Spleen (tissue), 7 donors: ENCODE measurements around the gene HSPA12B.

Experiments
- CTCF ChIP-seq, 11 experiments: fragments of 200-600 bp in 7 of 11; fragments of 450-650 bp in 4 of 11; sonication (generic) in 4 of 11; IDR thresholded peaks in 8 of 11; conservative IDR thresholded peaks in 3 of 11; 1 replicate in 7 of 11; 2 replicates in 4 of 11; pipeline versions ENCODE4 v1.4.0 to v1.8.0; 2016 to 2021; ENCODE audit warnings: antibody characterized with exemption in 11 of 11, inconsistent platforms in 4 of 11, mild to moderate bottlenecking in 1 of 11
- POLR2AphosphoS5 ChIP-seq, 3 donors: sonication (generic); formaldehyde crosslinking; IDR thresholded peaks; one replicate each; pipeline ENCODE4 v1.5.1; 2017; ENCODE audit warnings: antibody characterized with exemption in 3 of 3
- donor health status: DM: no; HTN: no; CAD: no; lungs with moderate emphysema.
- donor health status: DM: no; HTN: no; CAD: no.
- donor health status: DM: no; HTN: no; CAD: no.

DNA sequence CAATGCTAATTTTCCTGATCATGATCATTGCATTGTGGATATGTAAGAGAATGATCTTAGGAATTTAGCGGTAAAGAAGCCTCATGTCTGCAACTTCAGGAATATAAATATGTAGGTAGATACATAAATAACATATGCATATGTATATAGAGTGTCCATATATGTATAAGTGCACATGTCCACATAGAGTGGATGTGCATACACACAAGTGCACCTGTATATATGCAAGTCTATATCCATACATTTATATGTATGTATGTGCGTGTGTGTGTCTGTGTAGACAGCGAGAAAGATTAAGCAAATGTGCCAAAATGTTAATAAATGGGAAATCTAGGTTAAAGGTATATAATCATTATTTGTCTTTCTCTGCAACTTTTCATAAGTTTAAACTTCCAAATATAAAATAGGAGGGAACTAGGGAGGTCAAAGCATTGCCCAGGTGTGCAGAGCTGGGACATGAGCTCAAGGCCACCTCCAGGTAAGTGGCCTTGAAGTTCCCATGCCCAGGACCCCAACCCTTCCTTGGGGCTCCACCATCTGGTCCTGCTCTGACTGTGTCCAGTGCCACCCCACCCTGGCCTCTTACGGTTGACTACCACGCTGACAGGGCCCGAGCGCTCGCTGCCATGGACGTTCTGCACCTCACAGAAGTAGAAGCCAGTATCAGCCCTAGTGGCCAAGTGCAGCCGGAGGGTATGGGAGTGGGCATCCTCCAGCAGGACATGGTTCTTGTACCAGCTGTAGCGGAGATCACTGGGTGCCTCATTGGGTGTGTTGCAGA is 29.7 kb upstream of the HSPA12B start:
- TF ChIP-seq POLR2AphosphoS5 (IDR thresholded peaks at IDR 0.05) (no peak), CTCF (IDR thresholded peaks at IDR 0.05 in 8 of 11, conservative IDR thresholded peaks at IDR 0.05 in 3 of 11) (no peak)
